GM08714 (cell line): ENCODE results near the gene MAPK14.
"Not testable (repeated sequence)": the region's sequence is repeated elsewhere in the genome, so short reads cannot be mapped to it uniquely, and the experiment has no call there.

Experiments
- H3K4me3 ChIP-seq: fragments of 200-500 bp; sonication (Bioruptor generic); 2 replicates; pipeline ENCODE4 v1.5.1; 2014; ENCODE audit warnings: mild to moderate bottlenecking, low read length, inconsistent platforms
- ZNF274 ChIP-seq: IDR thresholded peaks from 2 replicates; pipeline ENCODE4 v1.6.1; 2012; ENCODE audit warnings: mild to moderate bottlenecking, low read depth, low read length

Gene MAPK14

DNA sequence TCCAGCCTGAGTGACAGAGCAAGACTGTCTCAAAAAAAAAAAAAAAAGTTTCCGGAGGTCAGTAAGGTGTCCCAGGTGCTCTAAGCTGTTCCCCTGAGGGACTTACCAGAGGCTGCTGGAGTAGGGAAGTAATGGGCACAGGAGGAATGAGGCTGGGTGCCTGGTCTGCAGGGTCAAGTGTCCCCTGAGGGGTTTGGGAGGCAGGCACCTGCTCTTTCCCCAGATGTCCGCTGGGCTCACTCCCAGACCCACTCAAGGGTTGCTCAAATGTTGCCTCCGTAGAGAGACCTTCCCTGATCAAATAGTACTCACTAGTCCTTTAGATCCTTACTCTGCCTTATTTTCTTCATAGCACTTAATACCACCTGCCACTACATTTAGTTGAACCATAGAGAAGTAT is 97.3 kb downstream of the MAPK14 start:
- no peak for TF ChIP-seq ZNF274
- no peak overlapping the region for H3K4me3 ChIP-seq

DNA sequence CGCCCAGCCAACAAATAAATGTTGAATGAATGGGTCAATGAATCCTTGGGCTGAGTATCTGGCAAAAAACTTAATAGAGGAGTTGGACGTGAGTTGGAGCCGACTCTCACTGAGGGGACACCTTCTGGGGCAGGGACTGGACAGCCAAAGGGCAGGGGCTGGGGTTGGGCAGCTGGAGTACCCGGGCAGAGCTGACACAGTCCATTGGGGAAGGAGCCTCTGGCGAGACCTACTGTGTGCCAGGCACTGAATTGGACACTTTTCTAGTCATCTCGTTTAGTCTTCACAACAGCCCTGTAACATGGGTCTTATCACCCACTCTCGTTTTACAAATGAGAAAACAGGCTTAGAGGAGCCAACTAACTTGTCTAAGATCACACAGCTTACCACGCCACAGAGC is 98.0 kb downstream of the MAPK14 start:
- no peak for TF ChIP-seq ZNF274
- no peak overlapping the region for H3K4me3 ChIP-seq

DNA sequence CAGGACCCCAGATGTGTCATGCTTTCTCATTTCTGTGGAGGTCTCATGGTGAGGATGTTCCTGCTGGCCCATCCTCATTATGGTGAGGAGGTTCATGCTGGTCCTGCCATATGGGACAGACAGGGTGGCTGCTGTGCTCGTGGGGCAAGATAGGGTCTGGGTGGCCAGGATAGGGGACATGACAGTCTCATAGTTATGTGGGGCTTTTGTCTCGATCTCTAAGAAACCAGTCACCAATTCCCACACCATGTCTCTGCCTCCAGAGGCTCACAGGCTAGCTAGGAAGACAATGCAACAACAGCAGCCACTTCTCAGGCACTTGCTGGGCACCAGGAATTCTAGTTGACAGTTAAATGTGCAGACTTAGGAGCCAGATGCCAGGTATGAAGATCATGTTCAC is 98.5 kb downstream of the MAPK14 start:
- TF ChIP-seq ZNF274: no peak
- H3K4me3 ChIP-seq: no peak overlapping the region

DNA sequence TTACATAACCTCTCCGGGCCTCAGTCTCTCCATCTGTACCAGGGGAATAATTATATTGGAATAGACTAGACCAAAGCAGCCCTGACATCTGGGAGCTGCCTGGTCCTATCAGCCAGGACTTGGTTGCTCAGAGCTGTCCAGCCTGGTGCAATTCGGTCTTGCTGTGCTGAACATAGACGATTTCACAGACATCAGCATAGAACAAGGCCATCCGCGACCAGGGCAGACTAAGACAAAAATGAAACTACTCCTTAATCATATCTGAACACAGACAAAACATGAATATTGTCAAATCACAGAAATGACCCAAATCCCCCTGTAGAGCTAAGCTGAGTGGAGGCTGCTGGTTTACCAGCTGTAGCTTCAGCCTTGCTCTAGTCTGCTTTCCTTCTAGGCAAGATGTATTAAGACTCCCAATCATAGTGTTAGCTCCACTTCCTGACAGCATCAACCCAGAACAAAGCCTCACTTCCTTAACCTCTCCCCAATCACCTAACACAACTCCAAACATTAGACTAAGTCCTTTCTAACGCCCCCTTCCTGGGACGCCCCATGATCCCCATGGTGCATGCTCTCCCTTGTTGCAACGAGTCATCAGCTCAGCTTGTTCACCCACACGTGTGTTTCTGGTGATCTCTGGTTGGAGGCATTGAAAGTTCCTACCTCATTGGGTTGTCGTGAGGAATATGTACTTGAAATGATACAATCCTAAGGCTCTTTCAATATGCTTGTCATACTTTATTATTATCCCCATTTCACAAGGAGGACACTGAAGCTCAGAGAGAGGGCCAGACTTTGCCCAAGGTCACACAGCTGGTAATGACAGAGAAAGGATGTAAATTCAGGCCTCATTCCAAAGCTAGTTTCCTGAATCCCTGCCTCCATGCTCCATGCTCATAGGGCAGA is 99.2 kb downstream of the MAPK14 start:
- H3K4me3 ChIP-seq: no peak overlapping the region
- no peak for TF ChIP-seq ZNF274

DNA sequence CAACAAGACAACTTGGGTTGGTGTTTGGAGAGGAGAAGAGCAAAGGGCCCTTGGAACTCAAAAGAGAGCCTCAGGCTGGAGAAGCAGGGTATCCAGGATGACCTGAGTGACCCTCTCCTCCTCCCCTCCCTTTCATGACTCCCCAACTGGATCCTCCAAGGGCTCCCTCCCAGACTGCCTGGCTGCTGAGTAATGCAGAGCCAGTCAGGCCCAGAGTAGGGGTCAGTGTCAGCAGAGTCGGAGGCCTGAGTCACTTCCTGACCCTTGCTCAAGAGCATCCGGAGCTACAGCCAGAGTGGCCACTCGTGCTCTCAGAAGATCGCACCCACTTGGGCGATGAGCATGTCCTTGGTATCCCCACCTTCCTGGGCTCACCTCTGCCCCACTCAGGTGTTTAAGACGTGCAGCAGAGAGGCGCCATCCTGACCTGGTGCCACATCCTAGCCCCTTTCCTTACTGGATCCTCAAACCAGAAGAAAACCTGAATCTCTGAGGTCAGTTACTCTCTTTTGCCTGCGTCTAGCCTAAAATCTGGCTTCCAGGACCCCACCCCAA is 99.9 kb downstream of the MAPK14 start:
- no peak overlapping the region for H3K4me3 ChIP-seq
- TF ChIP-seq ZNF274: no peak

DNA sequence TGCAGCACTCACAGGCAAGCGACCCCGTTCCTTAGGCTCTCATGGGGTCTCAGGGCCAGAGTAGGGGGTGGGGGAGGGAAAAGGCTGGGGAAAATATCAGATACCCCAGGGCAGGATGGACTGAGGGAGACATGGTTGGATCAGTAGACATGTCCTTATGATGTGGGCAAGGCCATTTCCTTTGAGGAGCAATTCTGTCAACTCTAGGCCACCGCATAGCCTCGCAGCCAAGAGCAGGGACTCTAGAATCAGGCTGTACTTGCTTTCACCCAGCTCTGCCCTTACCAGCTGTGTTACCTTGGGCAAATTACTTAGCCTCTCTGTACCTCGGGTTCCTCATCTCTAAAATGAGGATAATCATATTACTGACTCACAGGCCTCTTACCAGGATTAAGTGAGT is 100.5 kb downstream of the MAPK14 start:
- H3K4me3 ChIP-seq: no peak overlapping the region
- no peak for TF ChIP-seq ZNF274

DNA sequence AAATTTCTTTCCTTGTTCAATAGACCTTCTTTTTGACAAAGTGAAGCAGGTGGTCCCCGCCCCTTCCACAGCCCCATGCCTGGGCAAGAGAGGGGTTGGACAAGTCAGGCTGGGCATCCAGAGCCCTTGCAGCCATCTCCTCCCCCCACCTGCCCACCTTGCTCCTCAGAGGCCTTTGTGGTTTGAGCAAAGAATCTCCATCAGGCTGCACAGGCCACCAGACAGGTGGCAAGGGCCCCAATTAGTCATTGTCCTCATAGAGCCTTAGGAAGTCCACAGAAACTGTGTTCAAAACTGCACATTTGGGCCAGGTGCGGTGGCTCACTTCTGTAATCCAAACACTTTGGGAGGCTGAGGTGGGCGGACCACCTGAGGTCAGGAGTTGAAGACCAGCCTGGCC is 101.2 kb downstream of the MAPK14 start:
- no peak for TF ChIP-seq ZNF274
- no peak overlapping the region for H3K4me3 ChIP-seq

DNA sequence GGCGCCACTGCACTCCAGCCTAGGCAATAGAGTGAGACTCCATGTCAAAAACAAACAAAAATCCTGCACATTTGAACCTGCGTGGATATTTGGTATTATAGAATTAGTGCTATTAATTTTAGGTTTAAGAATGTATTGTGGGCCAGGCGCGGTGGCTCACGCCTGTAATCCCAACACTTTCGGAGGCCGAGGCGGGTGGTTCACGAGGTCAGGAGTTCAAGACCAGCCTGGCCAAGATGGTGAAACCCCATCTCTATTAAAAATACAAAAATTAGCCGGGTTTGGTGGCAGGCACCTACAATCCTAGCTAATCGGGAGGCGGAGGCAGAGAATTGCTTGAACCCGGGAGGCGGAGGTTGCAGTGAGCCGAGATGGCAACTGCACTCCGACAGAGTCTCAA is 101.7 kb downstream of the MAPK14 start:
- not testable (repeated sequence) for H3K4me3 ChIP-seq

DNA sequence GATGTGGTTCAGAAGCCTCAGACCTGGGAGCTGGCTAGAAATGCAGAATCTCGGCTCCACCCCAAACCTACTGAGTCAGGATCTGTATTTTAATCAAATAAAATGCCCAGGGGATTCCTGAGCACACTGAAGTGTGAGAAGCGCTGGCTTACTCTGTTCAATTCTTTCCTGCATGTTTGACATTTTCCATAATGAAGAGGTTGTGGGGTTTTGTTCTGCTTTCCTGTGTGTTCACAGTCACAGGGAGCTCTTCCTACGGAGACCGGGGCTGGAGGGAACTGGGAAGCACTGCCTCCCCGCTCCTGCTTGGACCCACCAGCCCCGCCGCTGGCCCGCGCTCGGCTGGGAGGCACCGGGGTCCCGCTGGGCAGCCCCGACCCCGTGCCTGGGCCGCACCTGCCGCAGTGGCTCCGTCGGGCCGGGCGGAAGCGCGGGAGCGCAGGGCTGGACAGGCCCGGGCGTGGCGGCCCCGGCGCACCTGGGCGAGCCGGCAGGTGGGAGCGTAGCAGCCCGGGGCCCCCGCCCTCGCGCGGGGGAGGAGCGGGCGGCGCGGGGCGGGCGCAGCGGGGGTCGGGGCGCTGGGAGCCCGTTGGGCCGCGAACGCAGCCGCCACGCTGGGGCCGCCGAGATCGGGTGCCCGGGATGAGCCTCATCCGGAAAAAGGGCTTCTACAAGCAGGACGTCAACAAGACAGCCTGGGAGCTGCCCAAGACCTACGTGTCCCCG is 102.5 kb downstream of the MAPK14 start, which contains the start of gene MAPK13:
MAPK13 (plus strand) TSS at position 573 of the 726 bp plus-strand sequence; CDS start at position 643, 70 bp downstream.
- TF ChIP-seq ZNF274: no peak

DNA sequence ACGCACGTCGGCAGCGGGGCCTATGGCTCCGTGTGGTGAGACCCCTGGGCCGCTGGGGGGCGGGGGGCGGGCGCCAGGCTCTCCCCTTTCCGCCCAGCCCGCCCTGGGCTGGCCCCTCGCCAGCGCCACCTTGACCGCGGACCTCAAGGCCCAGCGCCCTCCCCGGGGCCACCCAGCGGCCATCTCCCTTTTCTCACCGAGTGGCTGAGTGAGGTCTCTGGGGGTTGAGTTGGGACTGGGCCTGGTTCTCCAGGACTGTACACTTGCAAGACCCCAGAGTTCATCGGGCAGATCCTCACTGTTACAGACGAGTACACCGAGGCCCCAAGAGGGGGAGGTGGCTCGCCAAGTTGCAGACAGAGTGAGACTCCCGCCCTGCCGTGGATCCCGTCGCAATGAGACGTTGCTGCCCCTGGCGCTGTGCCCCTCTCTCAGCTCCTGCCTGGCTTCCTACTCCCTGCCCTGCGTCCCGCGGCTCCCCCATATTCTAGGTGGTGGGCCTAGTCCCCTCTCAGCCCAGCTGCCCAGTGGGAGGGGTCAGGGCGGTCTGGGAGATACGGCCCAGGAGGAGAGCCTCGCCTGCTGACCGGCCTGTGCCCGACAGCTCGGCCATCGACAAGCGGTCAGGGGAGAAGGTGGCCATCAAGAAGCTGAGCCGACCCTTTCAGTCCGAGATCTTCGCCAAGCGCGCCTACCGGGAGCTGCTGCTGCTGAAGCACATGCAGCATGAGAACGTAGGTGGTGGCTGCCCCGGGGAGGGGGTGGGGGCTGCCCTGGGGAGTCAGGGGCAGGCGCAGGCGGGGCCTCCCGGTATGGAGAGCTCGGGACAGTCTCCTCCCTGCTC is 103.3 kb downstream of the MAPK14 start:
- 0 out of 2 replicates have a peak overlapping the region, but pooled peaks have one; percentile 17 for H3K4me3 ChIP-seq
- no peak for TF ChIP-seq ZNF274

More for the DNA sequence above, 102.5 kb downstream of the MAPK14 start, which contains the start of gene MAPK13:
- 0 out of 2 replicates have a peak within 1 kb of the TSS, but pooled peaks have one; percentile 17 for H3K4me3 ChIP-seq

DNA sequence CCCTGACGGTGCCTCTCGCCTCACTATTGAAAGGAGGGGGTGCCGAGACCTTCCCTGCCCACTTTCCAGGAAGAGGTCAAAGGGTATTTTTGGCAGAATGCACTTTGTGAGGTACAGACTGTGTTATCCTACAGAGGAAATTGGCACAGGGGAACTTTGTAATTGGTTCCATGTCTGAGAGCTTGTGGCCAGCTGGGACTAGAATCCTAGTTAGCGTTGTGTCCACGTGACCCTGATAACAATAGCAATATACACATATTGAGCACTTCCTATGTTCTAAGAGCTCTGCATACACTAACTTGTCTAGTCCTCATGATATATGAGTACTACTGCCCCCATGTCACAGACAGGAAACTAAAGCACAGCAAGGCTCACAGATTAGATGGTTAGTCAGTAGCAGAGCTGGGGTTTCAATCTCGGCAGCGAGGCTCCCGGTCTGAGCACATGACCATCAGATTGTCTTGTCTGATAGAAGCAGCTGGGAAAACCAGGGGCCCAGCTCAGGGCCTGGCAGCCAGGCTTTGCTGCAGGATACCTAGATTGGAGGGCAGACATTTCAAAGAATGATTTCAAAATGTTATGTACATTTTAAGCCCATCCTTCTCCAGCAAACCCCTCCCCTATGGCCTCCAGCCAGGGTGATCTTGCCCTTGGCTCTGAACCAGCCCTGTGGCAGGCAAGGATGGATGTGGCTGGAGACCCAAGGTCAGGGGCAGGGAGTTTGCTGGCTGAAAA is 104.1 kb downstream of the MAPK14 start:
- no peak for TF ChIP-seq ZNF274
- no peak overlapping the region for H3K4me3 ChIP-seq

DNA sequence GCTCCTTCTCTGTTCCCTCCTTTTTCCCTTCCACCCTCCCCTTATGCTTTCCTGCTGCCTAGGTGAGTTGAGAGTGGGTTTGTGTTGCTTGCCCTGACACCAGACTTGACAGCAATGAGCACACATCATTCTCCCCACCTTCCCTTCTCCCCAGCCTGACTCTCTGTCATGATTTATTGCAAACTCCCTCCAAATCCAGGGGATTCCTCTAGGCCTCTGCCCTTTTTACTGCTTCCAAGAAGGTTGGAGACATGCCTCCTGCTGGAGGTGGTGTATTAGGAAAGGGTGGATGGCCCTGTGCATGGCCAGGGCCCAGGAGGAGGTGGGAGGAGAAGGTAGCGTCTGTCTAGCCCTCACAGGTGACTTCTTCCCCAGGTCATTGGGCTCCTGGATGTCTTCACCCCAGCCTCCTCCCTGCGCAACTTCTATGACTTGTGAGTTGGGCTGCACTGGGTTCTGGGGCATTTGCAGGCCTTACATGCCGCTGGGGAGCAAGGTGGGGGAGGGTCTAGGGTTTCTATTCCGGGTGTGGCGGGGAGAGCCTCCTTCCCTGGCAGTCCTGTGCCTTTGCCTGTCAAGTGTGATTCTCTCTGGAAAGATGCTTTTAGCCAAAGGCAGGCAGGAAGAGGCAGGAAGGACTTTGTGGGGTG is 104.8 kb downstream of the MAPK14 start:
- H3K4me3 ChIP-seq: no peak overlapping the region

DNA sequence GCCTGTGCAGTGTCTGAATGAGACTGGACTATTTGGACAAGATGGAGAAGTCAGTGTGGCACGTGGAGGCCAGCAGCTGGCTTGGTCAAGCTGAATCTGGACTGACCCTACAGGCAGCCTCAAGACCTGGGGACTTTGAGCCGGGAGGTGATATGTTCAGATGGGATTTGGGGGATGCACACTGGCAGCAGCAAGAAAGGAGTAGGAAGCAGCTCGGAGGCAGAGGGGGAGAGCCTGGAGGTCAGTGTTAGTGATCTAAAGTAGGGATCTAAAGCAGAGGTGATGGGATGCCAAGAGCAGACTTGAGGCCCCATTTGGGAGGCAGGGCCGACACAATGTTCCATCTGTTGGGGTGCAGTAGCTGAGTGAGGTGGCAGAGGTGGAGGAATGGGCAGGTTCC is 105.5 kb downstream of the MAPK14 start:
- no peak overlapping the region for H3K4me3 ChIP-seq
- TF ChIP-seq ZNF274: no peak

More for the DNA sequence above, 104.8 kb downstream of the MAPK14 start:
- TF ChIP-seq ZNF274: no peak
